Erythroblast (primary cell): ENCODE results near the gene TIAL1.
"Not testable (repeated sequence)": the region's sequence is repeated elsewhere in the genome, so short reads cannot be mapped to it uniquely, and the experiment has no call there.

Source experiments
- DNase-seq, 2 experiments: peaks; one replicate each; lab custom pipeline; 2025; lab: John Stamatoyannopoulos, UW
- GATA1 ChIP-seq: IDR thresholded peaks from 2 replicates; pipeline ENCODE4 v1.6.1; 2011; ENCODE audit warnings: low read depth, mild to moderate bottlenecking, control low read depth, low read length, moderate library complexity
- POLR2A ChIP-seq: IDR thresholded peaks from 2 replicates; pipeline ENCODE4 v1.6.1; 2011; ENCODE audit warnings: mild to moderate bottlenecking, low read length

TIAL1 gene

GRCh38 chr10:119625570-119626280, 29.0 kb upstream of the TIAL1 start:
- no peak for TF ChIP-seq POLR2A
- no peak for TF ChIP-seq GATA1
- DNase-seq, result peak in 1 of 2 experiments; percentile 8

GRCh38 chr10:119621078-119621384, 24.3 kb upstream of the TIAL1 start:
- no peak for TF ChIP-seq GATA1
- no peak for TF ChIP-seq POLR2A
- DNase-seq, result no peak

GRCh38 chr10:119620241-119621077, 23.7 kb upstream of the TIAL1 start:
- no peak for DNase-seq
- TF ChIP-seq GATA1, result no peak
- no peak for TF ChIP-seq POLR2A

DNA sequence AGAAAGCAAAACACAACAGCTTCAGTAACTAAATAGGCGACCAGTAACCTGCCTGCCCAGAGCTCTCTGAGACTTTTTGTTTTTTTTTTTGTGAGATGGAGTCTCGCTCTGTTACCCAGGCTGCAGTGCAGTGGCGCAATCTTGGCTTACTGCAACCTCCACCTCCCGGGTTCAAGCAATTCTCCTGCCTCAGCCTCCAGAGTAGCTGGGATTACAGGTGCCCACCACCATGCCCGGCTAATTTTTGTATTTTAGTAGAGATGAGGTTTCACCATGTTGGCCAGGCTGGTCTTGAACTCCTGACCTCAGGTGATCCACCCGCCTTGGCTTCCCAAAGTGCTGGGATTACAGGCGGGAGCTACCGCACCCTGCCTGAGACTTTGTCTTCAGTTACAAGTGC, 23.0 kb upstream of the TIAL1 start:
- not testable (repeated sequence) for DNase-seq

GRCh38 chr10:119619215-119619614, 22.5 kb upstream of the TIAL1 start:
- TF ChIP-seq POLR2A (no peak), GATA1 (no peak)
- DNase-seq, result no peak

GRCh38 chr10:119616882-119617570, 20.3 kb upstream of the TIAL1 start:
- peak; percentile 19 to 27 for DNase-seq
- TF ChIP-seq POLR2A (no peak), GATA1 (no peak)

GRCh38 chr10:119614686-119615085, 17.9 kb upstream of the TIAL1 start:
- TF ChIP-seq POLR2A (no peak), GATA1 (no peak)

GRCh38 chr10:119613741-119614140, 17.0 kb upstream of the TIAL1 start:
- DNase-seq, result no peak
- TF ChIP-seq GATA1, result no peak
- no peak for TF ChIP-seq POLR2A

More at GRCh38 chr10:119614686-119615085, 17.9 kb upstream of the TIAL1 start:
- DNase-seq, result no peak

DNA sequence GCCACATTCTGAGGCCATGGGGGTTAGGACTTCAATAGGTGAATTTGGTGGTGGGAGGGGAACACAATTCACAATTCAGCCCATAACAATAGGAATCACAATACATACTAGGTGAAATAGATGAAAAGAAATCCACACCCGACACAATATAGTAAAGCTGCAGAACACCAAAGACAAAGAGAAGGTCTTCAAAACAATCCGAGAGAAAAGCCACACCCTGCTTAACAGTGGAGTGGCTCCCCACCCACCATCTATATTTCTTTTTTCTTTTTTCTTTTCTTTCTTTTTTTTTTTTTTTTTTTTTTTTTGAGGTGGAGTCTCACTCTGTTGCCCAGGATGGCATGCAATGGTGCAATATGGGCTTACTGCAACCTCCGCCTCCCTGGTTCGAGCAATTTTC, 14.7 kb upstream of the TIAL1 start:
- no peak for TF ChIP-seq POLR2A
- TF ChIP-seq GATA1, result no peak
- no peak for DNase-seq

DNA sequence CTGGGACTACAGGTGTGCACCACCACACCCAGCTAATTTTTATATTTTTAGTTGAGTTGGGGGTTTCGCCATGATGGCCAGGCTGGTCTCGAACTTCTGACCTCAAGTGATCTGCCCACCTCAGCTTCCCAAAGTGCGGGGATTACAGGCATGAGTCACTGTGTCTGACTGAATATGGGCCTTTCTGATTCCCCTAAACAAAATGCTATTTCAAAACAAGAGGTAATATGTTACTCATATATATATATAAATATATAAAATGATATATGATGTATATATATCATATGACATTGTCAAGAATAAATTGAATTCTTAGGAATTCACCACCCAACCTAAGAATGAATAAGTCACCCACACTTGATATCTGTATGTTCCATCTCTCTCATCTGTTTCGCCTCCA, 12.8 kb upstream of the TIAL1 start:
- TF ChIP-seq POLR2A, result no peak
- DNase-seq, result no peak

DNA sequence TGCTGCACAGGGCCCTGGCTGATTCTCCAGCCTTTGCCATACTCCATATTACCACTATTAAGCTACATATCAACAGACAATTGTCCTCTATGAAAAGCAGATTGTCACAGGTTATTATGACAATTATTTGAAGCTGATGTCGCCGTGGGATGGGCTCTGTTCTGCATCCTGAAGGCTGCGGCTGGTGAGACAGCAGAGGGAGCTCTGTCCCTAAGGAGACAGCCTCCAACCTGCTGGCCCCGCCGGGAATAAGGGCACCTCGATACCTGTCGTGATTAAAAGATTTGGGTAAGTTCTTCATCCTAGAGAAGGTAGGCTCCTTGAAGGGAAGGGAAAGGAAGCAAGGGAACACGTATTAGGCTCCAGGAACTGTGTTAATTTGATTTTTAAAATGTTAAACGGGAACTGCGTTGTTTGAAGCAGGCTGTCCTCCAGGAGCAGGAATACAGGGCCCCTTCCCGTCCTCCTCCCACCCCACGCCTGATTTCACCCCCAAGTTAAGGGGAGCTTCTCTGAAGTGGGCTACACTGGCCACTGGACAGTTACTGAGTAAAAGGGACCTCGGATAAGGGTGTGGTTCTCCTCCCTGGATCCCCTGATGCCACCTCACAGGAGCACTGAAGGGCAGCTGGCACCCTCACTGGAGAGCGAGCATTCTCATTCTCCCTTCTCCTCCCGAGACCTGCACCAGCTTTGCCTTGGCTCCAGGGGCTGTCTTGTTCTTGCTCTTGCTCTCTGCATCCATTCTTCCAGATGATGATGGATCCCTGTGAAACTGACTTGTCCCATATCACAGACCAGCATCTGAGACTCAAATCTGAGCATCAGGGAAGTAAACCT, 11.8 kb upstream of the TIAL1 start:
- DNase-seq, result peak; percentile 16 to 43
- TF ChIP-seq POLR2A (no peak), GATA1 (no peak)

- no peak for TF ChIP-seq POLR2A
- no peak for TF ChIP-seq GATA1
- DNase-seq, result no peak
Observed at GRCh38 chr10:119604468-119604867, 7.7 kb upstream of the TIAL1 start.
